HEK293T (cell line): Measurements from ENCODE around the gene MYO1G.
A peak's percentile ranks its signal among the peaks of the same experiment; 100 is the strongest.

Experiments used
- ARNT ChIP-seq: fragments of 450-650 bp; IDR thresholded peaks from 2 replicates; pipeline ENCODE4 v1.6.1; 2017; ENCODE audit warnings: mild to moderate bottlenecking
- BHLHE40 ChIP-seq: fragments of 450-650 bp; IDR thresholded peaks from 2 replicates; pipeline ENCODE4 v1.6.1; 2016; ENCODE audit warnings: mild to moderate bottlenecking, moderate library complexity, borderline replicate concordance
- CTBP1 ChIP-seq: fragments of 450-650 bp; IDR thresholded peaks from 2 replicates; pipeline ENCODE4 v1.6.1; 2016; ENCODE audit warnings: borderline replicate concordance
- ELF4 ChIP-seq: fragments of 450-650 bp; IDR thresholded peaks from 2 replicates; pipeline ENCODE4 v1.6.1; 2017; ENCODE audit warnings: antibody characterized with exemption
- FOXA1 ChIP-seq: fragments of 450-650 bp; IDR thresholded peaks from 2 replicates; pipeline ENCODE4 v1.6.1; 2016; ENCODE audit warnings: mild to moderate bottlenecking
- FOXK2 ChIP-seq: fragments of 450-650 bp; IDR thresholded peaks from 2 replicates; pipeline ENCODE4 v1.6.1; 2016; ENCODE audit warnings: mild to moderate bottlenecking
- FOXM1 ChIP-seq: fragments of 450-650 bp; IDR thresholded peaks from 2 replicates; pipeline ENCODE4 v1.6.1; 2017; ENCODE audit warnings: mild to moderate bottlenecking, borderline replicate concordance
- HDGF ChIP-seq: fragments of 450-650 bp; IDR thresholded peaks from 2 replicates; pipeline ENCODE4 v1.6.1; 2017; ENCODE audit warnings: antibody characterized with exemption, borderline replicate concordance
- PKNOX1 ChIP-seq: fragments of 450-650 bp; IDR thresholded peaks from 2 replicates; pipeline ENCODE4 v1.6.1; 2016
- SP1 ChIP-seq: fragments of 450-650 bp; IDR thresholded peaks from 2 replicates; pipeline ENCODE4 v1.6.1; 2017
- TARDBP ChIP-seq: fragments of 450-650 bp; IDR thresholded peaks from 2 replicates; pipeline ENCODE4 v1.6.1; 2016

- peak; percentile 60; the same call in 1 of the 2 replicates for TF ChIP-seq SP1
- TF ChIP-seq BHLHE40, result no peak
- peak; percentile 79 for TF ChIP-seq PKNOX1
- TF ChIP-seq FOXK2, result no peak
- TF ChIP-seq CTBP1, result no peak
- no peak for TF ChIP-seq FOXM1
- no peak for TF ChIP-seq ARNT
- TF ChIP-seq TARDBP, result no peak
- TF ChIP-seq ELF4, result no peak
- TF ChIP-seq FOXA1, result no peak
- no peak for TF ChIP-seq HDGF
These were observed 20.7 kb upstream of the MYO1G start for GRCh38 chr7:44999245-45000092.
